ENCODE data around the gene PAIP2.
"Not testable (repeated sequence)": the region's sequence is repeated elsewhere in the genome, so short reads cannot be mapped to it uniquely, and the experiment has no call there.

Gene PAIP2

DNA sequence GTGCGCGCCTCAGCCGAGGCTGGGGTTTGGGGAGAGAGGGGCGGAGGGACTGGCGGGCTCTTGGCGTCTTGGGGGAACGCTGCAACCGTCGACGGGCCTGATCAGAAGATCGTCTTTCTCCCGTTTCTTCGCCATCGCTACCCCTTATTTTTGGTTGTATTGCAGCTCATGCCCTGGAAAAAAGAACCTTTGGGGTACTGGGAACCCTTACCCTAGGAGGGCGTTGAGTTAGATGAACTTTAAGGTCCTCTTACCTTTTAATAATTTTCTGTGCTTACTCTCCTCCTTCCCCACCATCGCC, 719 bp downstream of the PAIP2 start:
- Mint-ChIP-seq H3K4me1 (peaks cover 35% of the 10 kb centered on the region), H3K36me3 (ENCODE audit: low read depth) (peaks cover 34% of the 10 kb centered on the region), H3K4me3 (peak overlapping the region; percentile 91 to 94 (median 92)), H3K27ac (peak overlapping the region; percentile 96 to 99 (median 98)), H3K27me3 (ENCODE audit: low read depth) (no peaks in the 10 kb centered on the region), H3K9me3 (no peaks in the 10 kb centered on the region)
- TF ChIP-seq, protein P1, sequence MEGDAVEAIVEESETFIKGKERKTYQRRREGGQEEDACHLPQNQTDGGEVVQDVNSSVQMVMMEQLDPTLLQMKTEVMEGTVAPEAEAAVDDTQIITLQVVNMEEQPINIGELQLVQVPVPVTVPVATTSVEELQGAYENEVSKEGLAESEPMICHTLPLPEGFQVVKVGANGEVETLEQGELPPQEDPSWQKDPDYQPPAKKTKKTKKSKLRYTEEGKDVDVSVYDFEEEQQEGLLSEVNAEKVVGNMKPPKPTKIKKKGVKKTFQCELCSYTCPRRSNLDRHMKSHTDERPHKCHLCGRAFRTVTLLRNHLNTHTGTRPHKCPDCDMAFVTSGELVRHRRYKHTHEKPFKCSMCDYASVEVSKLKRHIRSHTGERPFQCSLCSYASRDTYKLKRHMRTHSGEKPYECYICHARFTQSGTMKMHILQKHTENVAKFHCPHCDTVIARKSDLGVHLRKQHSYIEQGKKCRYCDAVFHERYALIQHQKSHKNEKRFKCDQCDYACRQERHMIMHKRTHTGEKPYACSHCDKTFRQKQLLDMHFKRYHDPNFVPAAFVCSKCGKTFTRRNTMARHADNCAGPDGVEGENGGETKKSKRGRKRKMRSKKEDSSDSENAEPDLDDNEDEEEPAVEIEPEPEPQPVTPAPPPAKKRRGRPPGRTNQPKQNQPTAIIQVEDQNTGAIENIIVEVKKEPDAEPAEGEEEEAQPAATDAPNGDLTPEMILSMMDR (IDR thresholded peaks at IDR 0.05; ENCODE audit: unreplicated experiment in 3 of 3) = no peak

DNA sequence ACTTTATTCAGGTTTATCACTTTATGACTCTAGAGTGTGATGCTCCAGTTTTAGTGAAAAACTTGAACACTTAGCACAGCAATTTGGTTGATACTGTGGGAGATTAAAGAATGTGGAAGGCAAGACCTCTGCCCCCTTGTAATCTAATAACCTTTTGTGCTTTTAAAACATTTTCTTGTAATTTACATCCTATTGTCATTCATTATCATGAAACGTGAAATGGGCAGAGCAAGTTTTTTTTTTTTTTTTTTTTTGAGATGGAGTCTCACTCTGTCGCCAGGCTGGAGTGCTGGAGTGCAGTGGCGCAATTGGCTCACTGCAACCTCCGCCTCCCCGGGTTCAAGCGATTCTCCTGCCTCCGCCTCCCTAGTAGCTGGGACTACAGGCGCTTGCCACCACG, 1.8 kb downstream of the PAIP2 start:
- Mint-ChIP-seq H3K4me3 (peak overlapping the region; percentile 91 to 94 (median 92)), H3K27ac (peak overlapping the region; percentile 96 to 99 (median 98)), H3K4me1 (peaks cover 35% of the 10 kb centered on the region), H3K27me3 (ENCODE audit: low read depth) (no peaks in the 10 kb centered on the region), H3K9me3 (no peaks in the 10 kb centered on the region), H3K36me3 (ENCODE audit: low read depth) (peaks cover 38% of the 10 kb centered on the region)
- TF ChIP-seq, protein P1 (IDR thresholded peaks at IDR 0.05; ENCODE audit: unreplicated experiment in 3 of 3) = no peak

DNA sequence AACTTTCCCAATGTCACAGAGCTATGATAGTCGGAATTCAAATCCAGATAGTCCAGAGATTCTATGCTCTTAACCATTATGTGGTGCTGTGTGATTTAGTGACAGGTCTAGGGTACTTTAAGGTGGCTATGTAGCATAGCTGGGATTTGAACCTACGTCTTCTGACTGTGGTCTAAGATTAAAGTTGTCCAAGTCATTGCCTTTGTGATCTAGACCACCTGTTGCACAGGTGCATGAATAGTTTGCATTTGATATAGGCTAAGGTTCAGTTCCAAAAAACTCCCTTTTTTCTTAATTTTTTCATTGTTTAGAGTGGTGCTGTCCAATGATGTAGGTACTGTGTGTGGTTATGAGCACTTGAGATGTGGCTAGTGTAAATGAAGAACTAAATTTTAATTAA, 2.5 kb downstream of the PAIP2 start:
- Mint-ChIP-seq H3K27me3 (ENCODE audit: low read depth) (no peaks in the 10 kb centered on the region), H3K27ac (no peak overlapping the region), H3K36me3 (ENCODE audit: low read depth) (peaks cover 44% of the 10 kb centered on the region), H3K4me1 (peaks cover 40% of the 10 kb centered on the region), H3K9me3 (no peaks in the 10 kb centered on the region), H3K4me3 (peak overlapping the region; percentile 71 to 91 (median 78))
- TF ChIP-seq, protein P1 (IDR thresholded peaks at IDR 0.05; ENCODE audit: unreplicated experiment in 3 of 3) = no peak

DNA sequence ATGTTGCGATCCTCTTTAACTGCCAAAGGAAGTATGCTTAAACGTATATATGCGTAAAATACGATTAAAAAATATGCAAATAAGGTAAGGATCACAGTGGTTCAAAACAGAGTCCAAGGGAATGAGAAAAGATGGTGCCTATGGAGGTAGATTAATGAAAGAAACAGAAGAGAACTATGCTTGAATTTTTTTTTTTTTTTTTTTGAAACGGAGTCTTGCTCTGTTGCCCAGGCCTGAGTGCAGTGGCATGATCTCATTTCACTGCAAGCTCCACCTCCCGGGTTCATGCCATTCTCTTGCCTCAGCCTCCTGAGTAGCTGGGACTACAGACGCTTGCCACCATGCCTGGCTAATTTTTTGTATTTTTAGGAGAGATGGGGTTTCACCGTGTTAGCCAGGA, 3.8 kb downstream of the PAIP2 start:
- H3K9me3 Mint-ChIP-seq; H3K27me3 Mint-ChIP-seq (ENCODE audit: low read depth); H3K27ac Mint-ChIP-seq: not testable (repeated sequence)
- Mint-ChIP-seq H3K4me1 (peaks cover 40% of the 10 kb centered on the region), H3K4me3 (peak overlapping the region; percentile 13 to 91 (median 49)), H3K36me3 (ENCODE audit: low read depth) (peaks cover 49% of the 10 kb centered on the region)

DNA sequence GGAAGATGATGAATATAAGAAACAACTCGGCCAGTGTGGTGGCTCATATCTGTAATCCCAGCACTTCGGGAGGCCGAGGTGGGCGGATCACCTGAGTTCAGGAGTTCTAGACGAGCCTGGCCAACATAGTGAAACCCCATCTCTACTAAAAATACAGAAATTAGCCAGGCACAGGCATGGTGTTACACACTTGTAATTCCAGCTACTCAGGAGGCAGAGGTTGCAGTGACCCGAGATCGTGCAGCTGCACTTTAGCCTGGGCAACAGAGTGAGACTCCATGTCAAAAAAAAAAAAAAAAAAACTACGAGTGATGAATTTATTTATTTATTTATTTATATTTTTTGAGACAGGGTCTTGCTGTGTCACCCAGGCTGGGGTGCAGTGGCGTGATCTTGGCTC, 6.2 kb downstream of the PAIP2 start:
- not testable (repeated sequence) for H3K27me3 Mint-ChIP-seq (ENCODE audit: low read depth); H3K4me3 Mint-ChIP-seq; H3K27ac Mint-ChIP-seq; H3K9me3 Mint-ChIP-seq
- peaks cover 63% of the 10 kb centered on the region for H3K36me3 Mint-ChIP-seq (ENCODE audit: low read depth)
- H3K4me1 Mint-ChIP-seq = peaks cover 40% of the 10 kb centered on the region

DNA sequence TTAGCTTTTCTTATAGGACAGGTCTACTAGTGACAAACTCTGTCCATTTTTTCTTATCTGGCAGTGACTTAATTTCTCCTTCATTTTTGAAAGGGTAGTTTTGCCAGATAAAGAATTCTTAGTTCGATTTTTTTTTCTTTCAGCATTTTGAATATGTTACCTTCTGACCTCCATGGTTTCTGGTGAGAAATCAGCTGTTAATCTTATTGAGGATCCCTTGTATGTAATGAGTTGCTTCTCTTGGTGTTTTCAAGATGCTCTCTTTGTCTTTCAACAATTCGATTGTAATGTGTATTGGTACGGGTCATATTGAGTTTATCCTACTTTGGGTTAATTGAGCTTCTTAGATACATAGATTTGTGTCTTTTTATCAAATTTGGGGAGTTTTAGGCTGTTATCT, 12.5 kb downstream of the PAIP2 start:
- Mint-ChIP-seq H3K27me3 (ENCODE audit: low read depth) (peaks cover 4% of the 10 kb centered on the region), H3K27ac (peak overlapping the region in 2 of 3 experiments; percentile 57 to 78), H3K36me3 (ENCODE audit: low read depth) (peaks cover 62% of the 10 kb centered on the region), H3K9me3 (peaks cover 7% of the 10 kb centered on the region), H3K4me3 (no peak overlapping the region), H3K4me1 (peaks cover 25% of the 10 kb centered on the region)
- TF ChIP-seq, protein P1 (IDR thresholded peaks at IDR 0.05; ENCODE audit: unreplicated experiment in 3 of 3) = no peak

DNA sequence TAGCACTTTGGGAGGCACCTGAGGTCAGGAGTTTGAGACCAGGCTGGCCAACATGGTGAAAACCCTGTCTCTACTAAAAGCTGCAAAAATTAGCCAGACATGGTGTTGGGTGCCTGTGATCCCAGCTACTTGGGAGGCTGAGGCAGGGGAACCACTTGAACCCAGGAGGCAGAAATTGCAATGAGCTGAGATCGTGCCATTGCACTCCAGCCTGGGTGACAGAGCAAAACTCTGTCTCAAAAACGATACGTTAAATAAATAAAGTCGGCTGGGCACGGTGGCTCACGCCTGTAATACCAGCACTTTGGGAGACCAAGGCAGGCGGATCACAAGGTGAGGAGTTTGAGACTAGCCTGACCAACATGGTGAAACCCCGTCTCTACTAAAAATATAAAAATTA, 14.2 kb downstream of the PAIP2 start:
- H3K4me1 Mint-ChIP-seq = peaks cover 25% of the 10 kb centered on the region
- H3K4me3 Mint-ChIP-seq; H3K27me3 Mint-ChIP-seq (ENCODE audit: low read depth); H3K9me3 Mint-ChIP-seq; H3K27ac Mint-ChIP-seq: not testable (repeated sequence)
- H3K36me3 Mint-ChIP-seq (ENCODE audit: low read depth) = peaks cover 65% of the 10 kb centered on the region

DNA sequence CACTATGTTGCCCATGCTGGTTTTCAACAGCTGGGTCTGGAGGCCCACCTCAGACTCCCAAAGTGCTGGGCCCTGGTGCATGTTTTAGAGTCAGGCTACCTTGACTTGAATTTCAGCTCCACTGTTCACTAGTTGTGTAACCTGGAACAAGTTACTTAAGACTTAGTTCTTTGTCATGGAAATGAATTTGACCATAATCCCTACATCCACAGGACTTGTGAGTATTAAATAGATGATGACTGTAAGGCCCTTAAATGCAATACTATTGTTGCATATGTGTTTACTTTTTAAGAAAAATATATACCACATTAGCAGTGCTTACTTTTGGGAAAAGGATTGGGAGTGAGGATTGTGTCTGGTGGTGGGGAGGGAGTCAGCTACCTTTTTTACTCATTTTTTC, 16.4 kb downstream of the PAIP2 start:
- peaks cover 4% of the 10 kb centered on the region for H3K27me3 Mint-ChIP-seq (ENCODE audit: low read depth)
- H3K36me3 Mint-ChIP-seq (ENCODE audit: low read depth) = peaks cover 55% of the 10 kb centered on the region
- TF ChIP-seq, protein P1 (IDR thresholded peaks at IDR 0.05; ENCODE audit: unreplicated experiment in 3 of 3) = no peak
- H3K9me3 Mint-ChIP-seq = peaks cover 7% of the 10 kb centered on the region
- no peak overlapping the region for H3K27ac Mint-ChIP-seq
- H3K4me3 Mint-ChIP-seq = no peak overlapping the region
- peaks cover 15% of the 10 kb centered on the region for H3K4me1 Mint-ChIP-seq
